K562 (cell line): Measurements from ENCODE around the gene EFCAB9. TPM values are rescaled to one million over a fixed set of nuclear protein-coding genes. Genes with fewer than 3 reads are reported as not detected.

Source experiments
- ATAC-seq: fragments of 200-7000 bp; cut with Tn5 transposase; 3 replicates; pipeline ENCODE4 v1.9.1; 2020; ENCODE audit warnings: moderate library complexity
- BruUV-seq: library from RNA; stranded (reverse); fragments of 400-500 nt; replicated peaks from 2 replicates; lab custom pipeline; 2021; lab: Mats Ljungman, UMichigan
- CTCF ChIA-PET: fragments of 300-600 bp; formaldehyde crosslinking; extraction: SDS; loops from one replicate; lab custom pipeline; 2021; ENCODE audit warnings: low intra/inter-chr PET ratio; lab: Yijun Ruan, JAX
- POLR2A ChIA-PET: fragments of 300-600, 350-650 bp; sonication (Branson Sonifier 250); formaldehyde crosslinking; extraction: SDS; loops from one replicate; lab custom pipeline; 2021; ENCODE audit warnings: antibody characterized with exemption, inconsistent platforms; lab: Yijun Ruan, JAX
- DNase-seq, 4 experiments: peaks; one replicate each; pipeline versions ENCODE4 v3.0.0 to v3.0.0-alpha.2; 2011 to 2018; ENCODE audit warnings: low spot score in 3 of 4, mixed read lengths in 3 of 4; ENCODE audit errors: extremely low read depth in 1 of 4
- FAIRE-seq: peaks from 2 replicates; lab custom pipeline; 2011; peaks lifted over from hg19 to GRCh38; lab: Jason Lieb, UNC
- H2AFZ ChIP-seq: 2 replicates; pipeline ENCODE4 v1.6.0; 2011; ENCODE audit warnings: low read depth, low read length, control low read depth, inconsistent platforms
- H3K27ac ChIP-seq: fragments of 200-600 bp; 3 replicates; pipeline ENCODE4 v1.8.0; 2011; ENCODE audit warnings: low read depth, mild to moderate bottlenecking, control low read depth, inconsistent platforms, low read length, moderate library complexity, mixed read lengths; ENCODE audit errors: extremely low read depth
- H3K27me3 ChIP-seq, 2 experiments: fragments of 300-600 bp in 1 of 2; 2 replicates in 1 of 2; 3 replicates in 1 of 2; pipeline versions ENCODE4 v1.6.0 to v1.8.0; 2011; ENCODE audit warnings: inconsistent platforms in 2 of 2, low read length in 2 of 2, mild to moderate bottlenecking in 1 of 2, mixed read lengths in 1 of 2, moderate library complexity in 1 of 2; ENCODE audit not compliant: control insufficient read depth in 2 of 2, insufficient read depth in 2 of 2
- H3K36me3 ChIP-seq: fragments of 300-600 bp; 3 replicates; pipeline ENCODE4 v1.8.0; 2011; ENCODE audit warnings: mild to moderate bottlenecking, low read length, inconsistent platforms; ENCODE audit not compliant: control insufficient read depth, insufficient read depth
- H3K4me1 ChIP-seq, 2 experiments: fragments of 200-600 bp in 1 of 2; replicated peaks in 1 of 2; 2 replicates in 1 of 2; 3 replicates in 1 of 2; pipeline versions ENCODE4 v1.5.1 to v1.8.0; 2011; ENCODE audit warnings: inconsistent platforms in 2 of 2, low read length in 2 of 2, mild to moderate bottlenecking in 1 of 2, mixed read lengths in 1 of 2, moderate library complexity in 1 of 2; ENCODE audit not compliant: control insufficient read depth in 2 of 2, insufficient read depth in 2 of 2
- H3K4me2 ChIP-seq: 2 replicates; pipeline ENCODE4 v1.6.1; 2011; ENCODE audit warnings: low read length, control low read depth, inconsistent platforms, mixed read lengths; ENCODE audit not compliant: insufficient read depth
- H3K4me3 ChIP-seq: fragments of 200-600 bp; sonication (generic), shearing (Covaris generic); 2 replicates; pipeline ENCODE4 v1.5.1; 2016; ENCODE audit warnings: control low read depth, inconsistent platforms
- H3K79me2 ChIP-seq: fragments of 200-600 bp; 3 replicates; pipeline ENCODE4 v1.8.0; 2011; ENCODE audit warnings: low read length, inconsistent platforms; ENCODE audit not compliant: control insufficient read depth, insufficient read depth
- H3K9ac ChIP-seq, 2 experiments: 2 replicates each; pipeline versions ENCODE4 v1.6.0 to v1.6.1; 2011; ENCODE audit warnings: low read depth in 2 of 2, low read length in 2 of 2, control low read depth in 1 of 2, inconsistent platforms in 1 of 2, mild to moderate bottlenecking in 1 of 2, mixed read lengths in 1 of 2; ENCODE audit not compliant: insufficient read depth in 1 of 2
- H3K9me1 ChIP-seq: one replicate; pipeline ENCODE4 v1.6.0; 2011; ENCODE audit warnings: inconsistent platforms, mild to moderate bottlenecking, low read length, moderate library complexity; ENCODE audit not compliant: control insufficient read depth, insufficient read depth
- H3K9me3 ChIP-seq: replicated peaks from 2 replicates; pipeline ENCODE4 v1.5.1; 2011; ENCODE audit warnings: low read depth, low read length, inconsistent platforms; ENCODE audit not compliant: control insufficient read depth, insufficient read depth
- H4K20me1 ChIP-seq: replicated peaks from 2 replicates; pipeline ENCODE4 v1.6.1; 2011; ENCODE audit warnings: low read length, inconsistent platforms, mixed read lengths; ENCODE audit not compliant: control insufficient read depth, insufficient read depth
- ARID3B ChIP-seq: fragments of 250-450 bp; sonication (Bioruptor Pico); IDR thresholded peaks from 2 replicates; pipeline ENCODE4 v1.4.0; 2020; ENCODE audit warnings: borderline replicate concordance
- BRCA1 ChIP-seq, 2 experiments: fragments of 450-650 bp in 1 of 2; sonication (generic) in 1 of 2; formaldehyde crosslinking in 1 of 2; IDR thresholded peaks; 2 replicates each; pipeline versions ENCODE4 v1.5.0 to v1.6.1; 2017 to 2020; ENCODE audit warnings: mild to moderate bottlenecking in 1 of 2, missing genetic modification reagents in 1 of 2
- CBFA2T2 ChIP-seq: fragments of 450-650 bp; conservative IDR thresholded peaks from 2 replicates; pipeline ENCODE4 v1.6.1; 2017; ENCODE audit warnings: mild to moderate bottlenecking
- EP300 ChIP-seq: IDR thresholded peaks from 2 replicates; pipeline ENCODE4 v1.6.1; 2012; ENCODE audit warnings: low read length, improper control_type of control experiment
- GABPA ChIP-seq: fragments of 200-800 bp; sonication (Bioruptor generic); conservative IDR thresholded peaks from 2 replicates; pipeline ENCODE4 v1.6.1; 2016; ENCODE audit warnings: low read depth, missing genetic modification characterization, missing compliant biosample characterization
- MCM3 ChIP-seq: fragments of 450-650 bp; IDR thresholded peaks from 2 replicates; pipeline ENCODE4 v1.6.1; 2016
- MYC ChIP-seq, 2 experiments: fragments of 250-450 bp in 1 of 2; sonication (Bioruptor Pico) in 1 of 2; IDR thresholded peaks; 2 replicates each; pipeline versions ENCODE4 v1.5.1 to v1.6.1; 2012 to 2021; ENCODE audit warnings: low read depth in 2 of 2, borderline replicate concordance in 1 of 2, improper control_type of control experiment in 1 of 2, low read length in 1 of 2, mild to moderate bottlenecking in 1 of 2, moderate library complexity in 1 of 2
- PHF20 ChIP-seq: fragments of 450-650 bp; IDR thresholded peaks from 2 replicates; pipeline ENCODE4 v1.6.1; 2018; ENCODE audit not compliant: partially characterized antibody
- RAD51 ChIP-seq: fragments of 450-650 bp; IDR thresholded peaks from 2 replicates; pipeline ENCODE4 v1.7.1; 2016; ENCODE audit warnings: low read depth, mild to moderate bottlenecking, borderline replicate concordance
- RBM25 ChIP-seq: fragments of 200-400 bp; formaldehyde crosslinking; IDR thresholded peaks from 2 replicates; pipeline ENCODE4 v1.6.1; 2018; ENCODE audit warnings: low read length, low read depth, moderate library complexity; ENCODE audit not compliant: severe bottlenecking
- SMARCB1 ChIP-seq: IDR thresholded peaks from 2 replicates; pipeline ENCODE4 v1.6.1; 2011; ENCODE audit warnings: improper control_type of control experiment, low read depth; ENCODE audit not compliant: insufficient read length
- THRB ChIP-seq: fragments of 450-650 bp; formaldehyde crosslinking; conservative IDR thresholded peaks from 2 replicates; pipeline ENCODE4 v1.4.0; 2022; ENCODE audit warnings: mild to moderate bottlenecking, missing genetic modification characterization
- ZNF592 ChIP-seq: fragments of 450-650 bp; IDR thresholded peaks from 2 replicates; pipeline ENCODE4 v1.6.1; 2017; ENCODE audit warnings: antibody characterized with exemption, mild to moderate bottlenecking
- ZSCAN32 ChIP-seq: fragments of 450-650 bp; formaldehyde crosslinking; IDR thresholded peaks from 2 replicates; pipeline ENCODE4 v1.4.0; 2020; ENCODE audit warnings: mild to moderate bottlenecking, moderate library complexity
- WGBS: fragments of 100-300 bp; shearing (Covaris generic); methylation state at CpG from one replicate; pipeline ENCODE4 v1.1.6; 2016; ENCODE audit warnings: low coverage, mixed read lengths; ENCODE audit not compliant: insufficient coverage; ENCODE audit errors: missing lambda C conversion rate; 5-methylcytosine and 5-hydroxymethylcytosine counted together
- in situ Hi-C: fragments of 300-500 bp; cut with MboI; formaldehyde crosslinking; loops from 4 replicates; pipeline ENCODE4 v1.15.0; 2018; ENCODE audit warnings: inconsistent platforms, mixed read lengths
- intact Hi-C: fragments of 100-400 bp; cut with micrococcal nuclease; formaldehyde crosslinking; loops from 2 replicates; pipeline ENCODE4 v1.14.2; 2022
- polyA plus RNA-seq, 8 experiments: library from polyadenylated mRNA; depleted of rRNA in 4 of 8; stranded (reverse) in 5 of 8; unstranded in 3 of 8; fragments of >200 nt; fragmentation: Nextera tagmentation in 2 of 8; fragmentation: Illumina TruSeq in 1 of 8; extraction: Ambion mirVana in 2 of 8; extraction: Trizol in 1 of 8; gene quantifications; 2 replicates each; pipeline versions ENCODE4 v1.2.1 to v1.2.3, GENCODE V29; 2011 to 2014; ENCODE audit warnings: inconsistent platforms in 1 of 8, missing spikeins in 1 of 8
- total RNA-seq, 7 experiments: library from RNA; depleted of rRNA in 6 of 7; stranded (reverse); fragments of >200 nt in 6 of 7; fragmentation: Illumina TruSeq in 2 of 7; extraction: Trizol in 2 of 7; gene quantifications; 2 replicates each; pipeline versions ENCODE4 v1.2.1 to v1.2.3, GENCODE V29; 2011 to 2021; ENCODE audit warnings: low replicate concordance in 1 of 7

The EFCAB9 gene
- total and polyA plus RNA-seq, 9 of the 15 experiments (the other 6 are each of a cell fraction or from before 2014, with no cell fraction given) = not detected

GRCh38 chr5:172146748-172147092 lies 47.3 kb upstream of the EFCAB9 start (continued):
- TF ChIP-seq EP300 = no peak
- TF ChIP-seq ZSCAN32 (CRISPR knock-in tag) = no peak
- TF ChIP-seq MYC (IDR thresholded peaks at IDR 0.05; ENCODE audit: low read depth, low read length) = no peak
- no peak for TF ChIP-seq MYC (CRISPR knock-in tag; IDR thresholded peaks at IDR 0.05; ENCODE audit: borderline replicate concordance, low read depth)
- TF ChIP-seq BRCA1 (IDR thresholded peaks at IDR 0.05) = no peak
- TF ChIP-seq BRCA1 (CRISPR knock-in tag; IDR thresholded peaks at IDR 0.05) = no peak

GRCh38 chr5:172147857-172148256 lies 46.1 kb upstream of the EFCAB9 start:
- ChIA-PET POLR2A (interaction anchor here (2.1 kb wide), 1 partner anchor 9 kb away, joined by 7 read pairs; no protein-coding TSS in a partner anchor), CTCF (no interaction called here)
- intact Hi-C loops (no loop called here), in situ Hi-C loops (no loop called here)
- H3K27me3 ChIP-seq = no peaks in the 10 kb centered on the region
- peak overlapping the region in 1 of 2 experiments; percentile 76; a peak in 1 of 4 replicates for H3K9ac ChIP-seq
- no peaks in the 10 kb centered on the region for H3K9me1 ChIP-seq
- no peaks in the 10 kb centered on the region for H4K20me1 ChIP-seq
- no peaks in the 10 kb centered on the region for H3K79me2 ChIP-seq
- ATAC-seq (peak; percentile 3; the same call in 2 of the 3 replicates), DNase-seq (peak in 3 of 4 experiments; percentile 64 to 74 (median 72)), FAIRE-seq (no peak)
- H3K36me3 ChIP-seq = no peaks in the 10 kb centered on the region; the same call in 2 of the 3 replicates
- BruUV-seq = no TSS peak
- H3K4me3 ChIP-seq = no peak overlapping the region
- H2AFZ ChIP-seq = no peak overlapping the region
- H3K4me2 ChIP-seq = peak overlapping the region; percentile 26; the same call in 1 of the 2 replicates
- WGBS = 25% methylated on average over 10 of the region's 10 CpGs
- H3K9me3 ChIP-seq = no peaks in the 10 kb centered on the region
- peaks cover 42 to 49% of the 10 kb centered on the region in 2 experiments; a peak in 4 of 5 replicates for H3K4me1 ChIP-seq
- H3K27ac ChIP-seq = no peak overlapping the region
- TF ChIP-seq PHF20 (no peak), RBM25 (no peak), GABPA (tag) (no peak), RAD51 (no peak), ARID3B (CRISPR knock-in tag) (no peak), CBFA2T2 (peak; percentile 77), MCM3 (no peak), SMARCB1 (no peak), THRB (CRISPR knock-in tag) (no peak), ZNF592 (no peak)
